ENCODE measurements around the gene OR1A2. TPM values are rescaled to one million over a fixed set of nuclear protein-coding genes. Genes with fewer than 3 reads are reported as not detected.
"Not testable (repeated sequence)": the region's sequence is repeated elsewhere in the genome, so short reads cannot be mapped to it uniquely, and the experiment has no call there.

The OR1A2 gene
- total RNA-seq, 2 donors from 2014 or later = not detected

DNA sequence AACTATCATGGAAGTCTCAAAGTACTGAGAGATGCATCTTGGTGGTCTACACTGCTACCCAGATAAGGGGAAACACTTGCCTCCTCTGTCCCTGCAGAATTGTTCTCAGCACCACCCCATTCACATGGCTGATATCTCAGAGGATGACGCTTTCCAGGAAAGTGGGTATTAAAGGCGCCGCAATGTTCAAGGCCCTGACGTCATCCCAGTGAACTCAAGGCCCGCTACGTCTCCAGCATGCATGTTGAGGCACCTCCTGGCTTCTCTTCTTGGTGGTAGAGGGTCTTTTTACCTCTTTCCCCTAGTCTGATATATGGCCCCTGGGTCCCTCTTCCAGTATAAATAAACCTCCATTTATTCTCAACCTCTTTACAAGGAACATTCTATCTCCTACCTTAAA is 11.2 kb downstream of the OR1A2 start:
- Histone ChIP-seq H3K4me3 (no peak overlapping the region), H3K36me3 (no peaks in the 10 kb centered on the region), H3K27ac (no peak overlapping the region), H3K27me3 (replicated peaks; ENCODE audit: insufficient read depth) (no peaks in the 10 kb centered on the region), H3K4me1 (ENCODE audit: control insufficient read depth in 1 of 2, low read depth in 2 of 2) (no peaks in the 10 kb centered on the region), H3K9me3 (no peaks in the 10 kb centered on the region)
- TF ChIP-seq, protein P1, sequence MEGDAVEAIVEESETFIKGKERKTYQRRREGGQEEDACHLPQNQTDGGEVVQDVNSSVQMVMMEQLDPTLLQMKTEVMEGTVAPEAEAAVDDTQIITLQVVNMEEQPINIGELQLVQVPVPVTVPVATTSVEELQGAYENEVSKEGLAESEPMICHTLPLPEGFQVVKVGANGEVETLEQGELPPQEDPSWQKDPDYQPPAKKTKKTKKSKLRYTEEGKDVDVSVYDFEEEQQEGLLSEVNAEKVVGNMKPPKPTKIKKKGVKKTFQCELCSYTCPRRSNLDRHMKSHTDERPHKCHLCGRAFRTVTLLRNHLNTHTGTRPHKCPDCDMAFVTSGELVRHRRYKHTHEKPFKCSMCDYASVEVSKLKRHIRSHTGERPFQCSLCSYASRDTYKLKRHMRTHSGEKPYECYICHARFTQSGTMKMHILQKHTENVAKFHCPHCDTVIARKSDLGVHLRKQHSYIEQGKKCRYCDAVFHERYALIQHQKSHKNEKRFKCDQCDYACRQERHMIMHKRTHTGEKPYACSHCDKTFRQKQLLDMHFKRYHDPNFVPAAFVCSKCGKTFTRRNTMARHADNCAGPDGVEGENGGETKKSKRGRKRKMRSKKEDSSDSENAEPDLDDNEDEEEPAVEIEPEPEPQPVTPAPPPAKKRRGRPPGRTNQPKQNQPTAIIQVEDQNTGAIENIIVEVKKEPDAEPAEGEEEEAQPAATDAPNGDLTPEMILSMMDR (IDR thresholded peaks at IDR 0.05) = no peak
- no peak for ATAC-seq (ENCODE audit: insufficient number of reproducible peaks, low FRiP score, low read depth)
- no peak for DNase-seq (ENCODE audit: low spot score)

DNA sequence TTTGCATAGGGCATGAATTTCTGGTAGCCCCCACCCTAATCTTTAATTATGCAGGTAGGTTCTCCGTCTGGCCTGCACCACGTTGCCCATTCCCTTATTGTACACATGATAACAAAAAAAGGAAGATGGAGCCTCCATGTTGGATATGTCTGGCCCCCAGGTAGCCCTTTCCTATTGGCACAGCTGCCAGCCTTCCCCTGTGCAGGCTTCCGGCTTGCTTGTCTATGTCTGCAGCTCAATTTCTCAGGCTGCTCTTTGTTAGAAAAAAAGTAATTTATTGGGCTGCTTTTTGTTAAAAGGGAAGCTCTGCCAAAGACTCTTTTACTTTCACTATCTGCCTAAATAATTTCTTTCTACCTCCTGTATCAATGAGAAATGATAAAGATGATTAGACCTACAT is 15.7 kb downstream of the OR1A2 start:
- Histone ChIP-seq H3K36me3 (no peaks in the 10 kb centered on the region), H3K9me3 (no peaks in the 10 kb centered on the region), H3K27ac (no peak overlapping the region), H3K4me1 (ENCODE audit: control insufficient read depth in 1 of 2, low read depth in 2 of 2) (no peaks in the 10 kb centered on the region), H3K27me3 (replicated peaks; ENCODE audit: insufficient read depth) (no peaks in the 10 kb centered on the region), H3K4me3 (no peak overlapping the region)
- DNase-seq (ENCODE audit: low spot score) = no peak
- TF ChIP-seq, protein P1 (IDR thresholded peaks at IDR 0.05) = no peak
- no peak for ATAC-seq (ENCODE audit: insufficient number of reproducible peaks, low FRiP score, low read depth)

DNA sequence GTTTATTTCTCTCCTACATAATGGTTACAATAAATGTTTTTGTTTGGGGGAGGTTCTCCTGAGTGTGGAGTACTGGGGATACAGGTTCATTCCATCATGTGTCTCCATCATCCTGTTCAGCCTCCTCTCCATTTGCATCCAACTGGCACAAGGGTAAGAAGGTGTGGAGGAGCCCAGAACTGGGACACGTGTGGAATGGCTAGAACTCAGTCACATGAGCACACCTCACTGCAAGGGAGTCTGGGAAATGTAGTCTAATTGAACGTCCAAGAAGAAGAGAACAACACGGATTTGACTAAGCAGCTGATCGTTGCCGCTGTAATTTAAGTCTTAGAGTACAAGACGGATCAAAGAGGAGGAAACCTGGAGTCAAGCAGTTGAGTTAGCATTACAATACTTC is 16.3 kb downstream of the OR1A2 start:
- H3K36me3 ChIP-seq = no peaks in the 10 kb centered on the region
- H3K9me3 ChIP-seq = no peaks in the 10 kb centered on the region
- no peaks in the 10 kb centered on the region for H3K27me3 ChIP-seq (replicated peaks; ENCODE audit: insufficient read depth)
- TF ChIP-seq, protein P1 (IDR thresholded peaks at IDR 0.05) = no peak
- no peak overlapping the region for H3K27ac ChIP-seq
- DNase-seq (ENCODE audit: low spot score) (no peak), ATAC-seq (ENCODE audit: insufficient number of reproducible peaks, low FRiP score, low read depth) (no peak)
- H3K4me3 ChIP-seq = no peak overlapping the region
- H3K4me1 ChIP-seq (ENCODE audit: control insufficient read depth in 1 of 2, low read depth in 2 of 2) = no peaks in the 10 kb centered on the region

DNA sequence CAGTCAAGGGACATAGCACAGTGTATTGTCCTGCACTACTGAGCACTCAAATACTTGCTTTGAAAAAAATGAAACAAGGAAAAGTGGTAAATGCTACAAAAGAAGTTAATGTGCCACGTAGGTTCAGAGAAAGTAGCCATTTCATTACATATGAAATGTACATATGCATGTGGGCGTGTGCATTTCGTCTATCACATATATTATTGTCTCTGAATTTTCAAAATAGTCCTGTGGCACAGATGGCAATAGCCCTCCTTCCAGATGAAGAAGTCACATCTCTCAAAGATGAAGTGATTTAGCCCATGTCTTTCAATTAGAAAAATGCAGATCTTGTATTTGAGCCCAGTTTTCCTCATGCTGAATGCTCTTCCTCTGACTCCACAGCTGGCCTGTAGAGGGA is 22.7 kb downstream of the OR1A2 start:
- not testable (repeated sequence) for H3K4me1 ChIP-seq (ENCODE audit: control insufficient read depth in 1 of 2, low read depth in 2 of 2); DNase-seq (ENCODE audit: low spot score)

DNA sequence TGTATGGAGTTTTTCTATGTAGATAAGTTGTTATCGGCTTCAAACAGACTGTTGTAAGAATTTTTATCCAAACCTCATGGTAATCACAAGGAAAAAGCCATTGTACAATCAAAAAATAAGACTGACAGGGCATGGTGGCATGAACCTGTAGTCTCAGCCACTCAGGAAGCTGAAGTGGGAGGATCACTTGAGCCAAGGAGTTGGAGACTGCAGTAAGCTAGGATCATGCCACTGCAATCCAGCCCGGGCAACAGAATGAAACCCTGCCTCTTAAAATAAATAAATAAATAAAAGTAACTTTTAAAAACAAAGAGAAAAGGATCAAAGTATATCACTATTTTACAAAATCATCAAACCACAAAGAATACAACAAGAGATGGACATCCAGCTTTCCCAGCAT is 24.5 kb downstream of the OR1A2 start:
- no peak for DNase-seq (ENCODE audit: low spot score)
- ATAC-seq (ENCODE audit: insufficient number of reproducible peaks, low FRiP score, low read depth) = no peak
- H3K27ac ChIP-seq = no peak overlapping the region
- H3K36me3 ChIP-seq = no peaks in the 10 kb centered on the region
- H3K4me3 ChIP-seq = no peak overlapping the region
- no peaks in the 10 kb centered on the region for H3K9me3 ChIP-seq
- TF ChIP-seq, protein P1 (IDR thresholded peaks at IDR 0.05) = no peak
- H3K4me1 ChIP-seq (ENCODE audit: control insufficient read depth in 1 of 2, low read depth in 2 of 2) = no peaks in the 10 kb centered on the region
- no peaks in the 10 kb centered on the region for H3K27me3 ChIP-seq (replicated peaks; ENCODE audit: insufficient read depth)

More for the DNA sequence above, 22.7 kb downstream of the OR1A2 start:
- not testable (repeated sequence) for H3K27me3 ChIP-seq (replicated peaks; ENCODE audit: insufficient read depth); H3K4me3 ChIP-seq; H3K36me3 ChIP-seq; H3K9me3 ChIP-seq; ATAC-seq (ENCODE audit: insufficient number of reproducible peaks, low FRiP score, low read depth); H3K27ac ChIP-seq

DNA sequence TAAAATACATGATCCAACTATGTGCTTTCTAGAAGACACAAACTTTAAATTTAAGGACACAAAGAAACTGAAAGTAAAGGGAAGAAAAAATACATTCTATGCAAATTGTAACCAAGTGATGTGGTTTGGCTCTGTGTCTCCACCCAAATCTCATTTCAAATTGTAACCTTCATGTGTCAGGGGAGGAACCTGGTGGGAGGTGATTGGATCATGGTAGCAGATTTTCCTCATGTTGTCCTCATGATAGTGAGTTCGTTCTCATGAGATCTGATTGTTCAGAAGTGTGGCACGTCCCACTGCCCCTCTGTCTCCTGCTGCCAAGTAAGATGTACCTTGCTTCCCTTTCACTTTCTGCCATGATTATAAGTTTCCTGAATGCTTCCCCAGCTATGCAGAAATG is 25.2 kb downstream of the OR1A2 start:
- H3K9me3 ChIP-seq = no peaks in the 10 kb centered on the region
- DNase-seq (ENCODE audit: low spot score) = no peak
- no peak overlapping the region for H3K27ac ChIP-seq
- TF ChIP-seq, protein P1 (IDR thresholded peaks at IDR 0.05) = no peak
- H3K4me3 ChIP-seq = no peak overlapping the region
- no peak for ATAC-seq (ENCODE audit: insufficient number of reproducible peaks, low FRiP score, low read depth)
- H3K27me3 ChIP-seq (replicated peaks; ENCODE audit: insufficient read depth) = no peaks in the 10 kb centered on the region
- H3K4me1 ChIP-seq (ENCODE audit: control insufficient read depth in 1 of 2, low read depth in 2 of 2) = no peaks in the 10 kb centered on the region
- no peaks in the 10 kb centered on the region for H3K36me3 ChIP-seq

DNA sequence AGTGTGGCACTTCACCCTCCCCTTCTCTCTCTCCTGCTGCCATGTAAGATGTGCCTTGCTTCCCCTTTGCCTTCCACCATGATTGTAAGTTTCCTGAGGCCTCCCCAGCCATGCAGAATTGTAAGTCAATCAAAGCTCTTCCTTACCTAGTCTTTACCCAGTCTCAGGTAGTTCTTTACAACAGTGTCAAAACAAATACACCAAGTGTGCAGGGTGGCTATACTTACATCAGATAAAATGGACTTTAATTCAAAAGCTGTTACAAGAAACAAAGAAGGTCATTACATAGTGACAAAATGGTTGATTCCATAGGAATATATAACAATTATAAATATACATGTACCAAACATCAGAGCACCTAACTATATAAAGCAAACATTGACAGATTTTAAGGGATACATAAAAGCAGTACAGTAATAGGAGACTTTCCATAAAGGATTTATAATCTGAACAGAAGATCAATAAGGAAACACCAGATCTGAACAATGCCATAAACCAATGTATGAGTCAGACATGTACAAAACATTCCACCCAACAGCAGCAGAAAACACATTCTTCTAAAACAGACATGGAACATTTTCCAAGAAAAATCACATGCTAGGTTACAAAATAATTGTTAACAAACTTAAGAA is 27.5 kb downstream of the OR1A2 start:
- H3K36me3 ChIP-seq; ATAC-seq (ENCODE audit: insufficient number of reproducible peaks, low FRiP score, low read depth); DNase-seq (ENCODE audit: low spot score); H3K4me3 ChIP-seq; H3K9me3 ChIP-seq; H3K27me3 ChIP-seq (replicated peaks; ENCODE audit: insufficient read depth); H3K4me1 ChIP-seq (ENCODE audit: control insufficient read depth in 1 of 2, low read depth in 2 of 2); H3K27ac ChIP-seq: not testable (repeated sequence)

DNA sequence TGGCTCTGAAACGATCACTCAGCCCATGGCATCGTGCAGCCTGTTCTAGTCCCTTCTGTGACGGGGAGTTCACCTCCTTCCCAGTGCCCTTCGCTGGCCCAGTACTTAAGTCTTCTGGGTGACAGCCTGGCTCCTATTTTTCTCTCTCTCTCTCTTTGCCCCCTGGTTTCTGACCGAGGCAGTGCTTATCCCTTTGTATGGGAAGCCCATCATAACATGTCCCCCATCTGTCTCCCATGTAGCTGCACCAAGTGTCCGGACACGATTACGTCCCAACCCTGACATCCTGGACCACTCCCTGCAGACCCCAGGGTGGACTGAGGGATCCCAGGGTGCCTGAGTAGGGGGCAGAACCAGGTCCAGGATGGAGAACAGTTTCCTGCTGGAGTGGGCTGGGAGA is 35.0 kb downstream of the OR1A2 start:
- not testable (repeated sequence) for H3K4me3 ChIP-seq; H3K27me3 ChIP-seq (replicated peaks; ENCODE audit: insufficient read depth); H3K9me3 ChIP-seq; H3K27ac ChIP-seq; ATAC-seq (ENCODE audit: insufficient number of reproducible peaks, low FRiP score, low read depth); DNase-seq (ENCODE audit: low spot score); H3K36me3 ChIP-seq; H3K4me1 ChIP-seq (ENCODE audit: control insufficient read depth in 1 of 2, low read depth in 2 of 2)
